NCI-H2171 (cell line): ENCODE measurements around the gene ZNF813.
"Not testable (repeated sequence)": the region's sequence is repeated elsewhere in the genome, so short reads cannot be mapped to it uniquely, and the experiment has no call there.

ENCODE experiments used
- DNase-seq: peaks from one replicate; lab custom pipeline; 2025; lab: John Stamatoyannopoulos, UW

Gene ZNF813

GRCh38 chr19:53467485-53468262 is at the start of gene ZNF813:
TSS of gene ZNF813 (plus strand) at chr19:53467733. CDS start at chr19:53483823, 16,090 bp downstream.
- DNase-seq = peak; percentile 71

DNA sequence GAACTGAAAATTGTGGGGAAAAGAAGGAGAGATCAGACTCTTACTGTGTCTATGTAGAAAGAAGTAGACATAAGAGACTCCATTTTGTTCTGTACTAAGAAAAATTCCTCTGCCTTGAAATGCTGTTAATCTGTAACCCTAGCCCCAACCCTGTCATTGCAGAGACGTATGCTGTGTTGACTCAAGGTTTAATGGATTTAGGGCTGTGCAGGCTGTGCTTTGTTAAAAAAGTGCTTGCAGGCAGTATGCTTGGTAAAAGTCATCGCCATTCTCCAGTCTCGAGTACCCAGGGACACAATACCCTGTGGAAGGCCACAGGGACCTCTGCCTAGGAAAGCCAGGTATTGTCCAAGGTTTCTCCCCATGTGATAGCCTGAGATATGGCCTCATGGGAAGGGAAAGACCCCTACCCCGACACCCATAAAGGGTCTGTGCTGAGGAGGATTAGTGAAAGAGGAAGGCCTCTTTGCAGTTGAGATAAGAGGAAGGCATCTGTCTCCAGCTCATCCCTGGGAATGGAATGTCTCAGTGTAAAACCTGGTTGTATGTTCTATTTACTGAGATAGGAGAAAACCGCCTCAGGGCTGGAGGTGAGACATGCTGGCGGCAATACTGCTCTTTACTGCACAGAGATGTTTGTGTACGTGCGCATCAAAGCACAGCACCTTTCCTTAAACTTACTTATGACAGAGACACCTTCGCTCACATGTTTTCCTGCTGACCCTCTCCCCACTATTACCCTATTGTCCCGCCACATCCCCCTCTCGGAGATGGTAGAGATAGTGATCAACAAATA is 46.8 kb upstream of the ZNF813 start:
- not testable (repeated sequence) for DNase-seq

DNA sequence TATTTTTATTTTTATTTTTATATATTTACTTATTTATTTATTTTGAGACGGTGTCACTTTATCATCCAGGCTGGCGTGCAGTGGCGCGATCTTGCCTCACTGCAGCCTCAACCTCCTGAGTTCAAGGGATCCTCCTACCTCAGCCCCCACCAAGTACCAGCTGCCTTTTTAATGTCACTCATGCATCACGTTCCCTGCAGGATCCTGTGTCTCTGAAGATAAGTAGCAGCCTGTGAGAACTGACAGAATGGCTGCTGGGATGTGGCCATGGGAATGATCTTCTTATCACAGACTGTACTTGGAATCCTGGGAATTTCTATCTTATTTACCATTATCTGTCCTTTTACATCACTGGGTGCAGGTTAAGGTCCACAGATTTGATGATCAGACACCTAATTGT is 45.0 kb upstream of the ZNF813 start:
- no peak for DNase-seq

- not testable (repeated sequence) for DNase-seq
Observed at GRCh38 chr19:53423074-53423473, 44.5 kb upstream of the ZNF813 start.

GRCh38 chr19:53423680-53424079 is 43.9 kb upstream of the ZNF813 start:
- not testable (repeated sequence) for DNase-seq

DNA sequence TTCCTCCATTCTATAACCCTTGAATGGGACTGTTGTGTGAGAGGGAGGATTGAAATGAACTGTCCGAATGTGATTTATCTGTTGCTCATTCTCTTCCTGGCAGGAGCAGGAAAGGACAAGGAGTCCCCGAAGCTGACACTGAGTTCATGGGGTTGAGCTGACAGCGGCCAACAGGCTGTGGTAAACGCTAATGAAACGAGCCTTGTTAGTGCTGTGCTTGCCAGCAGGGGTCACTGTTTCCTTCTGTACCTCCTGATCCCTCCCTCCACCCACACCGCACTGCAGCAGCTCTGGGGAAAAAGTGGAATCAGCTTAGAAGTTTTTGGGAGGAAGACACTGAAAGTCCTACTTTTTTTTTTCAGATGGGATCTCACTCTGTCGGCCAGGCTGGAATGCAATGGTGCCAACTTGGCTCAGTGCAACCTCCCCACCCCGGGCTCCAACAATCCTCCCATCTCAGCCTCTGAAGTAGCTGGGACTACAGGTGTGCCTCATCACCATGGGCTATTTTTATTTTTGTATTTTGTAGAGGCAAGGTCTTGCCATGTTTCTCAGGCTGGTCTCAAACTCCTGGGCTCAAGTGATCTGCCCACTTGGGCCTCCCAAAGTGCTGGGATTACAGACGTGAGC is 42.5 kb upstream of the ZNF813 start:
- no peak for DNase-seq

DNA sequence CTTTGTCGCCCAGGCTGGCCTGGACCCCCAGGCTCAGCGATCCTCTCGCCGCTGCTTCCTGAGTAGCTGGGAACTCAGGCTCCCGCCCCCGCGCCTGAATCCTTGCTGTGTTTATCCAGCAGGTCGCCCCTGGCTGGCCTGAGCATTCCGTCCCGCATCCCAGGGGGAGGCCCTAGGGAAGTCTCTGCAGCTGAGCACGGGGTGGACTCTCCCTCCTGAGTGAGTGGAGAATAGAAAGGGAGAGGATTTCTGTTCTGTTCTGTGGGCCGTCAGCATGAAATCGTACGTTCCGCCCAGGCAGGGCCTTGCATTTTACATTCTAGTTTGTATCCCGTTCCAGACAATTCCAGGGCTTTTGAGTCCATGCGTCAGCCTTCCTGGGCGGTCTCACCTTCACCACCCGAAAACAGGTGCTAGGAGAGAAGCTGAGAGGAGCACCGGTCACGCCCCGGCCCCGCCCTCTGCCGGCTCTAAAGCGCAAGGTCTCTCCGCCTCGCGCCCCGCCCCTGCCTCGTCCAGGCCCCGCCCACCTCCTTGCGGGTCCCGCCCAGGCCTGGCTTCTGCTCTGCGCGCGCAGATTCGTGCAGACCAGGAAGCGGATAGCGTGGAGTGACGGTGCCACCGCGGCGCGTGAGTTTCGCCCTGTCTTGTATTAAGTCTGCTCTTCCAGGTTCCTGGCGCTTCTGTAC is 36.0 kb upstream of the ZNF813 start, which contains the start of gene ZNF761:
Gene ZNF761 (plus strand): TSS at position 586 of the 689 bp plus-strand sequence. CDS start 15,285 bp downstream, outside the sequence.
- DNase-seq = peak; percentile 91

DNA sequence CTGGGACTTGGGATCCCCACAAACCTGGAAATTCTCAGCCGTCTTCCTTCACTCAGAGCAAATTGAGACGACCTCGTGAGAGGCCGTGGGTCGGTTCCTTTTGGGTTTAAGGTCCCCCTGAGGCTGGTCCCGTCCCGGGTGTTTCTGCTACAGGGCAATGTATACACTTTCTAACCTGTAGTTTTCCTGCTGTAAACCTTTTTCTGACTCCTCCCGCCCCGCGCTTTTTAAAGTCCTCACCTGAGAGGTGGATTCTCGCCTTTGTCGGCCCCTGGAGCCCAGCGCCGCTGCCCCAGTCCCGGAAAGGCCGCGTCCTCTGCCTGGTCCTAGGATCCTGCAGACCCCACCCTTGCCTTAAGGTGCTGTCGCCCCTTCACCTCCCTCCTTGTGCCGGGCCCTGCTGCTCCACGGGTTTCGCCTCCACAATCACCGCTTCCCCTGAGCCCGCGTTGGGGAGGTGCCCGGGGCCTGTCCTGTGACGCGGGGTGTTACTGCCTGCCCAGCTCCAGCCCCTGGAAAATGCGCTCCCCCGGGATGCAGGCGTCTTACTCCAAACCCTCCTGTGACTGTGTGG is 35.4 kb upstream of the ZNF813 start:
- DNase-seq = no peak

DNA sequence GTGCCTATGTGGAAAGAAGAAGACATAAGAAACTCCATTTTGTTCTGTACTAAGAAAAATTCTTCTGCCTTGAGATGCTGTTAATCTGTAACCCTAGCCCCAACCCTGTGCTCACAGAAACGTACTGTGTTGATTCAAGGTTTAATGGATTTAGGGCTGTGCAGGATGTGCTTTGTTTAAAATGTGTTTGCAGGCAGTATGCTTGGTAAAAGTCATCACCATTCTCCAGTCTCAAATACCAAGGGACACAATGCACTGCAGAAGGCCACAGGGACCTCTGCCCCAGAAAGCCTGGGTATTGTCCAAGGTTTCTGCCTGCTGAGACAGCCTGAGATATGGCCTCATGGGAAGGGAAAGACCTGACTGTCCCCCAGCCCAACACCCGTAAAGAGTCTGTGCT is 23.7 kb upstream of the ZNF813 start:
- DNase-seq = not testable (repeated sequence)

DNA sequence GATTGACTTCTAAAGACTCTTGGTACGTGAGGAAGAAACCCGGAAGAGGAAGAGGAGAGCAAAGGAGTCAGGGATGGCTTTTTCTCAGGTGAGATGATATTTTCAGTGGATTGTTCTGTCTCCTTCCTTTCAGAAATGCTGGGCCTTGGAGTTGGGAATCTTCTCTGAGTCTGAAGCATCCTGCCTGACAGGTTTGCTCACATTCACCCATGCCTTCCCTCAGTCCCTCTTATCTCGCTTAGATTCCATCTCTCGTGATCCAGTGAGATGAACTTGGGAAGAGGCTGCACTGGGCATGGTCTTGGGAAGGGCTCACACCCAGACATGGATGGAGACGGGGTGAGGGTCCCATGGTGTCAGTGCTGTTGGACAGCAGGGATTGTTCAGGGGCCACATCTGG is 20.3 kb upstream of the ZNF813 start:
- DNase-seq = not testable (repeated sequence)

- DNase-seq = no peak
Observed at GRCh38 chr19:53455828-53456227, 11.7 kb upstream of the ZNF813 start.

DNA sequence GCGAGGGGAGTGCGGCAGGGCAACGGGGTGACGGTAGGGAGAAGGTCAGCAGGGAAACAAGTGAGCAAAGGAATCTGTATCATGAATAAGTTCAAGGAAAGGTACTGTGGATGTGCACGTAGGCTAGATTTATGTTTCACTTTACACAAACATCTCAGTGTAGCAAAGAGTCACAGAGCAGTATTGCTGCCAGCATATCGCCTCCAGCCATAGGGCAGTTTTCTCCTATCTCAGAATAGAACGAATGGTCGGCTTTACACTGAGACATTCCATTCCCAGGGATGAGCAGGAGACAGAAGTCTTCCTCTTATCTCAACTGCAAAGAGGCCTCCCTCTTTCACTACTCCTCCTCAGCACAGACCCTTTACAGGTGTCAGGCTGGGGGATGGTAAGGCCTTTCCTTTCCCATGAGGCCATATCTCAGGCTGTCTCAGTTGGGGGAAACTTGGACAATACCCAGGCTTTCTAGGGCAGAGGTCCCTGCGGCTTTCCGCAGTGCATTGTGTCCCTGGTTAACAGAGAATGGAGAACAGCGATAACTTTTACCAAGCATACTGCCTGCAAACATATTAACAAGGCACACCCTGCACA is 7.3 kb upstream of the ZNF813 start:
- not testable (repeated sequence) for DNase-seq

DNA sequence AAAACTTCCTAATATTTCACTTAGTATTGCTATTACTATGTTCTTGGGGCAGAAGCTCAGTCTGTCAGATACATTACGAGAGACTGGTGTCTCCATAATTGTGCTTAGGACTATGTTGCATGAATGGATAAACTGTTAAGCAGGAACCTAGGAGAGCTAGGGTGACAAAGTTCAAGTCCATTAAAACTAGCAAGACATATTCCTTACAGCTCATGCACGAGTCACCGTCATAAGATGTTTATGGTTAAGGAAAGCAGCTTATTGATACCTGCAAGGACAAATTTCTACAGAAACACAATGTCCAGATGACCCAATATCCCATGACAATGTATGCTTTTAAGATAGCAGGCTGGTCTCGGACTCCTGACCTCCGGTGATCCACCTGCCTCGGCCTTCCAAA is 5.7 kb upstream of the ZNF813 start:
- no peak for DNase-seq

DNA sequence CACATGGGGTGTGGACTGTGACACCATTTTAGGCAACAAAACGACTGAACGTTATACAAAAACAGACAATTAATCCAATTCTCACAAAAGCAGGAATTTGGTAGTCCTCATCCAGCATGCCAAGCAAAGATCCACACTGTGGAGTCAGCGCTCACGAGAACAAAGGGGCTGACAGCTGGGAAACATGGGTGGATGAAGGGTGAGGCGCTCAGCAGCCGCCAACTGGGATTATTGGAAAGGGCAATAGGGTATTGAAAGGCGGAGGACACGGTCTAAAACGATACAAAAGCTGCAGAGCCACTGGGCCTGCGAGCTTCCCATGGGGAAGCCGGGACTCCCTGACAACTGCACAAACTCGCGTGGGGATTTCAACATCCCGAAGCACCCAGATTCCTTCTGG is 4.7 kb upstream of the ZNF813 start:
- no peak for DNase-seq

DNA sequence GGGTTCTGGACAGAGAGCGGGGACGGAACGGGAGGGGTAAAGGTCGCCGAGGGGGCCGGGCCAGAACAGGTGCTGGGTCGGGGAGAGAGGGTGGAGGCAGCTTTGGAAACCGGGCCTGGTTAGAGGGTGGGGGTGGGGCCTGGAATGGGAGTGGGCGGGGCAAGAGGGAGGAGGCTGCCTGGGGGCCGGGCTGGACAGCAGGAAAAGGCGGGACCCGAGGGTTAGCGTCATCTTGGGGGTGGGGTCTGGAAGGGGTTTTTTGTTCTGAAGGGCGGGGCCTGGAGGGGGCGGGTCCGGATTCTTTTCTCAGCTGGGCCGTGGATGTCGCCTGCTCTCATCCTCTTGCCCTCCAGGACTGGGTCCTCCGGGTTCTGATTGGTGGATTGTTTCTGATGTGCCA is 4.3 kb upstream of the ZNF813 start:
- DNase-seq = no peak

- no peak for DNase-seq
Observed at GRCh38 chr19:53466726-53467484, 628 bp upstream of the ZNF813 start.

GRCh38 chr19:53468628-53469027 is 1.1 kb downstream of the ZNF813 start:
- not testable (repeated sequence) for DNase-seq

GRCh38 chr19:53471916-53472315 is 4.4 kb downstream of the ZNF813 start:
- DNase-seq = no peak

DNA sequence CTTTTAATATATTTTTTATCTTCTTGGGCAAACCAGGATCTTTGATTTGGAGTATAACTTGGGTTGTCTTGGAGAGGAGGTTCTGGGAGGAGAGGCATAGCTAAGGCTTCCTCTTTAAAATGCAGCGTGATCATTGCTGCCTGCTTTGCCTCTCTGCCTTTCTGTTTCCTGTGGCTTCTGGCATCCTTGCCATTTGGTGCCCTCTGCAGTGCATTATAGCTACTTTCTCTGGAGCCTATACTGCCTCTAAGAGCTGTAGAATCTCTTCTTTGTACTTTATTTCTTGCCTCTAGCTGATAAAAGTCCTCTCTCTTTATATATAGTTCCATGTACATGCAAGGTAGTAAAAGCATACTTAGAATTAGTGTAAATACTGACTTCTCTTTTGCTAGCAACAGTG is 7.3 kb downstream of the ZNF813 start:
- not testable (repeated sequence) for DNase-seq

DNA sequence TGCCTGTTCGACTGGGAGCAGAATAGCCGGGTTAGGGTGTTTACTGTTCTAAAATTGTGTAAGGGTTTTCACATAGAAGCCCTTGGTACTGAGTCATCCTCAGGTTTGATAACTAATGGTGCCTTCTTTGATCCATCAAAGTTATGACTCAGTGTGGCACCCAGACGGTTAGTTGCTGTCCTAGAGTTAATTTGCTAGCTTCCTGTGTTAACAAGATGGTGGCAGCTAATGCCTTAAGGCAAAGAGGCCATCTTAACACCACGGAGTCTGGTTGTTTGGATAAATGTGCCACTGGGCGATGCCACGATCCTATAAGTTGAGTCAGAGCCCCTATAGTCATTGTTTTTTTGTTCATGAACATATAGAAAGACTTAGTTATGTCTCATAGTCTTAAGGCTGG is 7.9 kb downstream of the ZNF813 start:
- DNase-seq = not testable (repeated sequence)
